Loucy (cell line): ENCODE data around the gene FEM1A.

Experiments
- EZH2phosphoT487 ChIP-seq: fragments of 200-600 bp; IDR thresholded peaks from 2 replicates; pipeline ENCODE4 v1.6.1; 2018; ENCODE audit warnings: antibody characterized with exemption, mild to moderate bottlenecking, moderate library complexity, borderline replicate concordance
- TF ChIP-seq, protein P1 (sequence below): fragments of 200-600 bp; sonication (generic); conservative IDR thresholded peaks from 2 replicates; pipeline ENCODE4 v1.5.1; 2014; ENCODE audit warnings: mild to moderate bottlenecking, antibody characterized with exemption, low read length

DNA sequence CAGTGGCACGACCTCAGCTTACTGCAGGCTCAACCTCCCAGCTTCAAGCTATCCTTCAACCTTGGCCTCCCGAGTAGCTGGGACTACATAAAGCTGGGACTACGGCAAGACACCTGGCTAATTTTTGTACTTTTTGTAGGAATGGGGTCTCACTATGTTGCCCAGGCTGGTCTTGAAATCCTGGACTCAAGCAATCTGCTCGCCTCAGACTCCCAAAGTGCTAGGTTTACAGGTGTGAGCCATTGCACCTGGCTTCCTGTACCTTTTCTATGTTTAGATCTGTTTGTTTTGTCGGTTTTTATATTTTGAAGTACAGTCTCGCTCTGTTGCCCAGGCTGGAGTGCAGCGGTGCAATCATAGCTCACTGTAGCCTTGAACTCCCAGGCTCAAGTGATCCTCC is 57.5 kb downstream of the FEM1A start:
- TF ChIP-seq, protein P1, sequence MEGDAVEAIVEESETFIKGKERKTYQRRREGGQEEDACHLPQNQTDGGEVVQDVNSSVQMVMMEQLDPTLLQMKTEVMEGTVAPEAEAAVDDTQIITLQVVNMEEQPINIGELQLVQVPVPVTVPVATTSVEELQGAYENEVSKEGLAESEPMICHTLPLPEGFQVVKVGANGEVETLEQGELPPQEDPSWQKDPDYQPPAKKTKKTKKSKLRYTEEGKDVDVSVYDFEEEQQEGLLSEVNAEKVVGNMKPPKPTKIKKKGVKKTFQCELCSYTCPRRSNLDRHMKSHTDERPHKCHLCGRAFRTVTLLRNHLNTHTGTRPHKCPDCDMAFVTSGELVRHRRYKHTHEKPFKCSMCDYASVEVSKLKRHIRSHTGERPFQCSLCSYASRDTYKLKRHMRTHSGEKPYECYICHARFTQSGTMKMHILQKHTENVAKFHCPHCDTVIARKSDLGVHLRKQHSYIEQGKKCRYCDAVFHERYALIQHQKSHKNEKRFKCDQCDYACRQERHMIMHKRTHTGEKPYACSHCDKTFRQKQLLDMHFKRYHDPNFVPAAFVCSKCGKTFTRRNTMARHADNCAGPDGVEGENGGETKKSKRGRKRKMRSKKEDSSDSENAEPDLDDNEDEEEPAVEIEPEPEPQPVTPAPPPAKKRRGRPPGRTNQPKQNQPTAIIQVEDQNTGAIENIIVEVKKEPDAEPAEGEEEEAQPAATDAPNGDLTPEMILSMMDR: no peak
- no peak for TF ChIP-seq EZH2phosphoT487
